Endothelial cell (in vitro differentiated cells): ENCODE data around the gene PLCD3. TPM values are rescaled to one million over a fixed set of nuclear protein-coding genes. Genes with fewer than 3 reads are reported as not detected.

Source experiments
- DNase-seq: peaks from one replicate; pipeline ENCODE4 v3.0.0; 2021; ENCODE audit warnings: low spot score
- H3K27ac Mint-ChIP-seq: one replicate; pipeline ENCODE4 v1.8.0; 2021; ENCODE audit warnings: mixed read lengths, inconsistent platforms; ENCODE audit not compliant: unreplicated experiment
- H3K27me3 Mint-ChIP-seq: one replicate; pipeline ENCODE4 v1.8.0; 2021; ENCODE audit warnings: mild to moderate bottlenecking, moderate library complexity, mixed read lengths, inconsistent platforms; ENCODE audit not compliant: unreplicated experiment
- H3K36me3 Mint-ChIP-seq: one replicate; pipeline ENCODE4 v1.8.0; 2021; ENCODE audit warnings: mild to moderate bottlenecking, low read depth, mixed read lengths, inconsistent platforms; ENCODE audit not compliant: unreplicated experiment
- H3K4me1 Mint-ChIP-seq: one replicate; pipeline ENCODE4 v1.8.0; 2021; ENCODE audit warnings: mild to moderate bottlenecking, mixed read lengths, inconsistent platforms; ENCODE audit not compliant: unreplicated experiment
- H3K4me3 Mint-ChIP-seq: one replicate; pipeline ENCODE4 v1.8.0; 2021; ENCODE audit warnings: mild to moderate bottlenecking, mixed read lengths, inconsistent platforms; ENCODE audit not compliant: unreplicated experiment
- H3K9me3 Mint-ChIP-seq: one replicate; pipeline ENCODE4 v1.8.0; 2021; ENCODE audit warnings: mixed read lengths, inconsistent platforms; ENCODE audit not compliant: unreplicated experiment
- CTCF ChIP-seq: fragments of 200-600 bp; sonication (generic); IDR thresholded peaks from one replicate; pipeline ENCODE4 v1.5.0; 2021; ENCODE audit warnings: antibody characterized with exemption; ENCODE audit not compliant: unreplicated experiment
- total RNA-seq: library from RNA; stranded (reverse); fragmentation: NEBNext Ultra II Directional; extraction: Animal tissue kit (Norgen Biotek cat#: 25700); gene quantifications from one replicate; pipeline ENCODE4 v1.2.1, GENCODE V29; 2021; ENCODE audit not compliant: unreplicated experiment

The PLCD3 gene
- total RNA-seq, 1 donor from 2014 or later = 9.7 TPM

DNA sequence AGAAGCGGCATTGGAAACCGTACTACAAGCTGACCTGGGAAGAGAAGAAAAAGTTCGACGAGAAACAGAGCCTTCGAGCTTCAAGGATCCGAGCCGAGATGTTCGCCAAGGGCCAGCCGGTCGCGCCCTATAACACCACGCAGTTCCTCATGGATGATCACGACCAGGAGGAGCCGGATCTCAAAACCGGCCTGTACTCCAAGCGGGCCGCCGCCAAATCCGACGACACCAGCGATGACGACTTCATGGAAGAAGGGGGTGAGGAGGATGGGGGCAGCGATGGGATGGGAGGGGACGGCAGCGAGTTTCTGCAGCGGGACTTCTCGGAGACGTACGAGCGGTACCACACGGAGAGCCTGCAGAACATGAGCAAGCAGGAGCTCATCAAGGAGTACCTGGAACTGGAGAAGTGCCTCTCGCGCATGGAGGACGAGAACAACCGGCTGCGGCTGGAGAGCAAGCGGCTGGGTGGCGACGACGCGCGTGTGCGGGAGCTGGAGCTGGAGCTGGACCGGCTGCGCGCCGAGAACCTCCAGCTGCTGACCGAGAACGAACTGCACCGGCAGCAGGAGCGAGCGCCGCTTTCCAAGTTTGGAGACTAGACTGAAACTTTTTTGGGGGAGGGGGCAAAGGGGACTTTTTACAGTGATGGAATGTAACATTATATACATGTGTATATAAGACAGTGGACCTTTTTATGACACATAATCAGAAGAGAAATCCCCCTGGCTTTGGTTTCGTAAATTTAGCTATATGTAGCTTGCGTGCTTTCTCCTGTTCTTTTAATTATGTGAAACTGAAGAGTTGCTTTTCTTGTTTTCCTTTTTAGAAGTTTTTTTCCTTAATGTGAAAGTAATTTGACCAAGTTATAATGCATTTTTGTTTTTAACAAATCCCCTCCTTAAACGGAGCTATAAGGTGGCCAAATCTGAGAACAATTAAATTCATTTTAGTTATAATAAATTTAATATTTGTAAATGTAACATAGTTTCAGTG is 17.7 kb upstream of the PLCD3 start:
- no peak for TF ChIP-seq CTCF
- peaks cover 3% of the 10 kb centered on the region for H3K36me3 Mint-ChIP-seq
- H3K27ac Mint-ChIP-seq = peak overlapping the region; percentile 86
- peak overlapping the region; percentile 99 for H3K4me3 Mint-ChIP-seq
- H3K9me3 Mint-ChIP-seq = no peaks in the 10 kb centered on the region
- H3K4me1 Mint-ChIP-seq = peaks cover 26% of the 10 kb centered on the region
- peaks cover 18% of the 10 kb centered on the region for H3K27me3 Mint-ChIP-seq
- peak; percentile 42 for DNase-seq

- DNase-seq = peak; percentile 87
- Mint-ChIP-seq H3K4me1 (peaks cover 26% of the 10 kb centered on the region), H3K9me3 (no peaks in the 10 kb centered on the region), H3K4me3 (peak overlapping the region; percentile 99), H3K27me3 (peaks cover 18% of the 10 kb centered on the region), H3K27ac (peak overlapping the region; percentile 86), H3K36me3 (peaks cover 3% of the 10 kb centered on the region)
- peak; percentile 61 for TF ChIP-seq CTCF
These were observed 16.8 kb upstream of the PLCD3 start for GRCh38 chr17:45149037-45149668.

DNA sequence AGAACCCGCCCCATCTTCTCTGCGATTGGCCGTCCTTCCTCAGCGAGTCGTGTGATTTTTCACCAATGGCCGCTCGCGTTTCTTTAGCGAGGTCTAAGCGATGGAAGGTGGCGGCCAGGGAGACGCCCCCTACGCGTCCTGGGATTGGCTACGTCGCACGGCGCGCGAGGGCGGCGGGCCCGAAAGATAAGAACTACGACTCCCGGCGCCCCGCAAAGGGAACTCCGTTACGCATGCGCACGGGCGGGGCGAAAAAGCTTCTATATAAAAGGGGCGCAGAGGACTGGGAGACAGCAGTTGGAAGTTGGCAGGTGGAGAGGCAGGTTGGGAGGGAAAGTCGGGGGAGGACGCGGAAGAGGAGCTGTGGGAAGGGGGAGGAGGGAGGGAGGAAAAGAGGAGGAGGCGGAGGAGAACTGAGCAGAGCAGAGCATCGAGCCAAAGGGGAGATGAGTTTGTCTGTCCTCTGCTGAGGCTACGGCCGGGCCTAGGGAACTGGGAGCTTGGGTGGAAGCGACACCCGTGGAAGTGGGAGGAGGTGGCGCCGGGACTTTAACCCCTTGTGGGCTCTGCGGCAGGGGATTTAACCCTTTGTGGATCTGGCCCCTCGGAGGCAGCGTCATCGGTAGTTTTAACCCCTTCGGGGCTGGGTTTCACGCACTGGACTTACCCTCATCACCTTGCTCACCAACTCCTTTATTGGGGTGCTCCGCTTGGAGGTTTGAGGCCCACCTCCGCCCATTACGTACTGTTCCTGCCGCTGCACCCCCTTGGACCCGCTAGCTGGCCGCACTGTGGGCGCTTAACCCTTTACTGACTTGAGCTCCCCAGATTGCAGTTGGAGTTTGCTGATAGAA is 16.1 kb upstream of the PLCD3 start, which contains the start of gene HEXIM1:
TSS of gene HEXIM1 (plus strand) at position 293 of the 854 bp plus-strand sequence. CDS start 716 bp downstream, outside the sequence.
- peak; percentile 97 for DNase-seq
- H3K4me3 Mint-ChIP-seq = peak within 1 kb of the TSS; percentile 99
- TF ChIP-seq CTCF = no peak
- H3K36me3 Mint-ChIP-seq = peaks cover 3% of the 10 kb centered on the region
- peaks cover 26% of the 10 kb centered on the region for H3K4me1 Mint-ChIP-seq
- H3K27me3 Mint-ChIP-seq = peaks cover 20% of the 10 kb centered on the region
- H3K27ac Mint-ChIP-seq = peak within 1 kb of the TSS; percentile 100
- no peaks in the 10 kb centered on the region for H3K9me3 Mint-ChIP-seq

DNA sequence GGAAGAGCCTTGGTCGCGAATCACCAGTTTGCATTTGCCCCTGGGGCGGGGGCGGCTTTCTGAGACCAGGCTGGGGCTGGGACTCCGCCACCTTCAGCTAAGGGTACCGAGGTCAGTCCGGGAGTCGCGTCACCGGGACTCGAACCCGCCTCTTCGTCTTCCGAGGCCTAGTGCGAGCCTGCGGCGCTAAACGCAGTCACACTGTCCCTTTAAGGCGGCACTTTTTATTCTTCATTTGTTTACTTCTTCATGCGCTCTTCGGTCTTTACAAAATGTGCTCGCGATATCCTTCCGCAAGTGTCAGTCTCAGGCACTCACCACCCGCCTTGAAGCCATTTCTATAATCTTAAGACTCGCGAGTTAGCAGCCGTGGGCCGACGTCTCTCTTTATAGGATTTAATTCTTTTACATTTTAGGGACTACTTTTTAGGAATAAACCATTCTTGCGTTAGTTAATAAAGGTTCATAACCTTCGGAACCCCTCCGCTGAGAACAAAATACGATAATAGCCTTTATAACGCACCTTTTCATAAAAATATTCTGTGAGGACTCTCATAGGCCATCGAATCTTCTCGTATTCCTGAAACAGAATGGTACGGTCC is 15.4 kb upstream of the PLCD3 start:
- Mint-ChIP-seq H3K36me3 (peaks cover 3% of the 10 kb centered on the region), H3K27ac (peak overlapping the region; percentile 100), H3K9me3 (no peaks in the 10 kb centered on the region), H3K4me3 (peak overlapping the region; percentile 99), H3K4me1 (peaks cover 26% of the 10 kb centered on the region), H3K27me3 (peaks cover 20% of the 10 kb centered on the region)
- DNase-seq = peak; percentile 71
- TF ChIP-seq CTCF = no peak
